ENCODE measurements around the gene GRID2IP. TPM values are rescaled to one million over a fixed set of nuclear protein-coding genes. Genes with fewer than 3 reads are reported as not detected.
"Not testable (repeated sequence)": the region's sequence is repeated elsewhere in the genome, so short reads cannot be mapped to it uniquely, and the experiment has no call there.

GRID2IP gene
- total RNA-seq, 1 experiment from 2014 or later: not detected

DNA sequence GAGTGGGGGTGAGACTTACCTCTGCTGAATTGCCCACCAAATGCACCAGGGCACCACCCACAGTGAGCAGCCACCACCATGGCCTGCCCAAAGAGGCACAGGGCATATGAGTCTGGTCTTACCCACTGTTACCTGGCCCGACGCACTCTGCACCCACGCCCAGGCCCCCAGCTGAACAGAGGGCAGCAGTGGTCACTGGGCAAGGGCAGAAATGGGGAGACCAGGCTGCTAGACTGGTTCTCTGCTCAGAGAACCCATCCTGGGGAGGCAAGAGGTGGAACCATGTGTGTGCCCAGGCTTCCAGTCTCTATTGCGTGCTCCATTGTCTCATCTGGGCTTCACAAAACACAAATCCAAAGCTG lies 64.1 kb downstream of the GRID2IP start:
- DNase-seq (ENCODE audit: low spot score): no peak

DNA sequence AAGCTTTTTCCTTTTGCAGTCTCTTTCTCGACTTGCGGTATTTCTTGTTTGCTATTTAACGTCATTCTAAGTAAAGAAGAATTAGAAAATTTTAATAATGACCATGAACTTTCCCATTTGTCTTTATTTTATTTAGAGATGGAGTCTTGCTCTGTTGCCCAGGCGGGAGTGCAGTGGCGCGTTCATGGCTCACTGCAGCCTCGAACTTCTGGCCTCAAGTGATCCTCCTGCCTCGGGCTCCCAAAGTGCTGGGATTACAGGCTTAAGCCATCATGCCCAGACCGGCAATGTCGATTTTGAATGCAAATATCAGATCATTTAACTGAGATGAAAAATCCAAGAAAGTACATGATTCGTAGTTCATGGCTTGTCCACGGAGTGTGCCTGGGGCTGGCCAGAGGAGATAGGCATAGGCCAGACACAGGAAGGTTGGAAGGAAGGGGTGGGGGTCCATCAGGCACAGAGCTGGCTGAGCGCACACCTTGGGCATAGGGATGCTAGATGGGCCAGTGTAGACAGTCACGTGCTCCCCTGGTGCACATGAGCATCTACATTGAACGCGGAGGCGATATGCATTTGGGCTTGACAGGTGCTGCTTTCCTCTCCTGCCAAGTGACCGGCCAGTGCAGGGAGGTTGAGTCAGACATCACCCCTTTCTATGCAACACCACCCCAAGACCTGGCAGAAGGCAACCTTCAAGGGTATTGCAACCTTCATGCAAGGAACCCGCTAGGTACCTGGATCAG lies 64.7 kb downstream of the GRID2IP start:
- no peak for DNase-seq (ENCODE audit: low spot score)

DNA sequence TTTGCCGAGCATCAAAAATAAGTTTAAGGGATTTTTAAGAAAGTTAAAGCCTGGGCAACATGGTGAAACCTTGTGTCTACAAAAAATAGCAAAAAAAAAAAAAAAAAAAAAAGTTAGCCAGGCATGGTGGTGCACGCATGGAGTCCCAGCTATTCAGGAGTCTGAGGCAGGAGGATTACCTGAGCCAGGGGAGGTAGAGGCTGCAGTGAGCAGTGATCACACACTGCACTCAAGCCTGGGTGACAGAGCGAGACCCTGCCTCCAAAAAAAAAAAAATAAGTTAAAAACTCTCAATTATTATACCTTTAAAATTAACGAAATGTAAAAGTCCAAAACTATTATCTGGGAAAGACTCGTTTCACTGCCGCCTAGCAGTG lies 68.5 kb downstream of the GRID2IP start:
- DNase-seq (ENCODE audit: low spot score): no peak

DNA sequence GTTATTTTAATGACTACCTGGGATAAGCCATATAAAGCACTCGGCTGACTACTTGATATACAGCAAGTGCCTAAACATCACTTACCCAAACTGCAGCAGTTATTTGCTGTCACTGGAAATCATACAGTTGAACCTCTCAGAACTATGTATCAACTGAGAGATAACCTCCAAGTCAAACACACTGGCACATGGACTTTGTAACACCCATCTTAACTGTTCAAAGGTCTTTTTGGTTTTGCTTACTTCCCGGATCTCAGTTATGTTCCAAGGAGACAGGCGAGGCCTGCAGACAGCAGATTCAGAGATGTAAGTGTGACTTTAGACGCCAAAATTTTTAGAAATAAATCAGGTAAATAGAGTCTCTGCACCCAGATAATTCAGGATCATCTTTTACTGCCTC lies 69.0 kb downstream of the GRID2IP start:
- DNase-seq (ENCODE audit: low spot score): no peak

DNA sequence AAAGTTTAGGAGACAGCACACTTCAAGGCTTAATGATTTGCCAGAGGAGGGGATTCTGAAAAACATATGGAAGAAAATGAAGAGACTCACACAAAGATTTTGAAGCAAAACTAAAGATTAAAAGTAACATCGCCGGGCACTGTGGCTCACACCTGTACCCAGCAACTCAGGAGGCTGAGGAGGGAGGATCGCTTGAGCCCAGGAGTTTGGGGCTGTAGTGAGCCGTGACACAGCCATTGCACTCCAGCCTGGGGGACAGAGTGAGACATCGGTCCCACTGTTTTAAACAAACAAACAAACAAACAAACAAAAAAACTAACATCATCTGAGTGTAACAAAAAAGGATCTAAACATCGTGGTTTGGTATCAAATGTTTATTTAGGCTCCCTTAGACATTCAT lies 69.8 kb downstream of the GRID2IP start:
- no peak for DNase-seq (ENCODE audit: low spot score)

DNA sequence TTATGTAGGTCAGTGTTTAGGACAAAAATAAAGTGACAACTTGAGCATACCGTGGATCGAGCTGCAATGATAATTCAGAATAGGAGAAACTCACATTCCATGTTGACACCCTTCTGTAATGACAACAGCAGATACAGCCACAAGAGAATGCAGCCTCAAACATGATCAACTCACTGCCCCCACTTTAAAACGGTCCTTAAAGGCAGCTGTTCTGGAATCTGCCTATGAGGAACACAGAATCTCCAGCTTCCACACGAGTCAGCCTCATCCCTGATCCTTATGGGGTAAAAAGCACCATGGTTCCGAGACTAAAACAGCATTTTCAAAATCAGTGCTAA lies 71.0 kb downstream of the GRID2IP start:
- DNase-seq (ENCODE audit: low spot score): no peak

DNA sequence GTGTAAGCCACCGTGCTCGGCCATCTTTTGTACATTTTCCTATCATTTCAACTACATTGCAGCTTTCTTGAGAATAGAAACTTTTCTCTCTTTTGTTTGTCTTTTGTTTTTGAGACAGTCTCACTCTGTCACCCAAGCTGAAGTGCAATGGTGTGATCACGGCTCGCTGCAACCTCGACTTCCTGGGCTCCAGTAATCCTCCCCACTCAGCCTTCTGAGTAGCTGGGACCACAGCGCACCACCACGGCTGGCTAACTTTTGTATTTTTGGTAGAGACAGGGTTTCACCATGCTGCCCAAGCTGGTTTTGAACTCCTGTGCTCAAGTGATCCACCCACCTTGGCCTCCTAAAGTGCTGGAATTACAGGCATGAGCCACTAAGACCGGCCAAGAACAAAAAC lies 72.2 kb downstream of the GRID2IP start:
- DNase-seq (ENCODE audit: low spot score): no peak

DNA sequence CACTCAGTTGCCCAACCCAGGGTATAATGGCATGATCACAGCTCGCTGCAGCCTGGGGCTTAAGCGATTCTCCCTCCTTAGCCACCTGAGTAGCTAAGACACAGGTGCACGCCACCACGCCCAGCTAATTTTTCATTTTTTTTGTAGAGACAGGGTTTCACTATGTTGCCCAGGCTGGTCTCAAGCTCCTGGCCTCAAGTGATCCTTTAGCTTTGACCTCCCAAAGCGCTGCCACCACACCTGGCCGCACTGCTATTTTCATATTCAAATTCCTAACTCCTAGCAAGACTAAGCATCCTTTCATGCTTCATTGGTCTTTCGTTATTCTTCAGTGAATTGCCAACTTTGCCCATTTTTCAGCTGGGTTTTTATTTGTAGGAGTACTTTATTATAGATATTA lies 73.1 kb downstream of the GRID2IP start:
- no peak for DNase-seq (ENCODE audit: low spot score)

DNA sequence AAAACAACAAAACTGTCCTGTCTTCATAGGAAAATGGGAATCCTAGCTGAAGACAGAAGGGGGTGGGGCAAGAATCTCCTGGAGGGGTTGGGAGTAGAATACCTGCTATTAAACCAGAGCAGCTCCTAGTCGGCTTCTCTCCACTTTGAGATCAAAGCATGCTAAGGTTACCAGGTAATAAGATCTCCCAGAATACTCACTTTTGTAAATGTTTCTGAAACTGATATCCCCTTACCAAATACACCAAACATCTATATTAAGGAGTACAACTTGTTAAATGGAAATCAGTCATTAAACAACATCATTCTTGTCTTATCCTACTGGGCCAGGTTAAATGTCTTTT lies 74.0 kb downstream of the GRID2IP start:
- DNase-seq (ENCODE audit: low spot score): no peak

DNA sequence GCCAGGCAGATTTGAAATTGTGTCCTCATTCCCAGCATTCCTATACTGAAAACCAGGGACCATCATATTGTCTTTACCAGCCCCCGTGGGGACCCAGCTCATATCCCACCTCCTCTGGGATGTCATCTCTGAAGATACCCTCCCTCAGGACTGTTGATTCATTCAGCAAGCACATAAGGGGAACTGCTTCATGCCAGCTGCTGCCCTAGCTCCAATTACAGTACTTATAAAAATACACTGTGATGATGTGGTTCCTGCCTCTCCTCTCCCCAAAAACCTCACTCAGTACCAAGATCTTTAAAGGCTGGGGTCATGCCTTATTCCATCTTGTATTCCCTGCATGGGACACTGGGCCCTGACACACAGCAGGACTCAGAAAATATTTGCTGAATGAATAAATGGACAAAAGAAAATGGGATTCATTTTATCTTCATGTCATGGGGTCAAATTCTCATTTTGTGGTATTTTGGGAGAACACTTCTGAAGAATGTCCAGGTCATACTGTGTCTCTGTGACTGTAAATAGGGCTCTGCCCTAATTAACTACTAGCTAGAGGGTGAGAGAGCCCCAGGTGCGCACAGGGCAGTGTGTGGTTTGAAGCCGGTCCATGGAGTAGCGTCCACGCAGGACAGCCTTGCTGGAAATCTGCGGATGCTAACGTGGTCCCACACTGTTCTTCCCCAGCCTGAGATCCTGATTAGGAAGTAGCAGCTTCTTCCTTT lies 74.5 kb downstream of the GRID2IP start:
- no peak for DNase-seq (ENCODE audit: low spot score)

DNA sequence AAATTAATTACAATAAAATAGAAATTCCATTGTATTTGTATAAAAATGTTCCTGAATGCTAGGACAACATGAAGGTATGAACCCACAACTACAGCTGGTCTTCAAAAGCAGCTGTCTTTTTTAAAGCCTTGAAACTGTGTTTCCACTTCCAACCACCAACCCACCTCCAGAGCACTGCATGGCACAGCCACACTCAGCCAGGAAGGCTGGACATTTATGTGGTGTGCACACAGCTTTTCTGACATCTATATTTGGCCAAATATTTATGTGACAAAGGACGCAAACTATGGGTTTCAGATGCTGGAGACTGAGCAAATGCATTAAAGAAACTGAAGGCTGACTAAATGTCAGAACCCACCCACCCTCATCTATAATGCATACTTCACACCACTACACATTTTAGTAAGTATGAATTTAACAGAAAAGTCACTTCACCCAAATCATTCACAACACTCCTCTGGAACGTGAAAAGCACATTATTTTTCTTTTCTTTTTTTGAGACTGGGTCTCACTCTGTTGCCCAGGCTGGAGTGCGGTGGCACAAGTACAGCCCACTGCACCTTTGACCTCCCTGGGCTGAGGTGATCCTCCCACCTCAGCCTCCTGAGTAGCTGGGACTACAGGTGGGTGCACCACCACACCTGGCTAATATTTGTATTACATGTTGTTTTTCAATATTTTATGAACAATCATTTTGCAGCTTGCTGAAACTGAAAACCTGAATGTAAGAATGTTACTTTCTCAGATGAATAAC lies 75.7 kb downstream of the GRID2IP start:
- DNase-seq (ENCODE audit: low spot score): no peak

DNA sequence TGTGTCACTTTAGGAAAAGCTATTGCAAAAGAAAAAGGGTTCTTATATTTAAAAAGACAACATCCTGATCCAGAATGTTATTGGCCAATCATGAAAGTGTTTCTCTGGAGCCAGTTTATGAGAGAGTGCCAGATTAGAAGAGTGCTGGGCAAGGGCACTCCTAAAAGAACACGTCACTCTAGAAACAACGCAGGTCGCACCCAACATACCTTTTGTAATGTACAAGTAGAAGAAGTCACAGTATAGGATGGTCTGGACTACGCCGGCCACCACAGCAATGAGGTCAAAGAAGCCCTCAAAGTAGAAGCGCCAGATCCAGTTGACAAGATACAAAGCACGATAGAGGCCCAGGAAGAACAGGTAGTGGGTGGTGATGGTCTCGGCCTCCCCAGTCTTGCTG lies 85.4 kb downstream of the GRID2IP start:
- no peak for DNase-seq (ENCODE audit: low spot score)

DNA sequence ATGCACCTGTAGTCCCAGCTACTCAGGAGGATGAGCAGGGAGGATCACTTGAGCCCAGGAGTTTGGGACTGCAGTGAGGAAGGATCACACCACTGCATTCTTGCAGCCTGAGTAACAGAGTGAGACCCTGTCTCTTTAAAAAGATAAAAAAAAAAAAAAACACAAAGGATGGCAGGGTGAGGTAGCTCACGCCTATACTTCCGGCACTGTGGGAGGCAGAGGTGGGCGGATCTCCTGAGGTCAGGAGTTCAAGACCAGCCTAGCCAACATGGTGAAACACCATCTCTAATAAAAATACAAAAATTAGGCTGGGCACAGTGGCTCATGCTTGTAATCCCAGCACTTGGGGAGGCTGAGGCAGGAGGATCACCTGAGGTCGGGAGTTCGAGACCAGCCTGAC lies 87.7 kb downstream of the GRID2IP start:
- not testable (repeated sequence) for DNase-seq (ENCODE audit: low spot score)

DNA sequence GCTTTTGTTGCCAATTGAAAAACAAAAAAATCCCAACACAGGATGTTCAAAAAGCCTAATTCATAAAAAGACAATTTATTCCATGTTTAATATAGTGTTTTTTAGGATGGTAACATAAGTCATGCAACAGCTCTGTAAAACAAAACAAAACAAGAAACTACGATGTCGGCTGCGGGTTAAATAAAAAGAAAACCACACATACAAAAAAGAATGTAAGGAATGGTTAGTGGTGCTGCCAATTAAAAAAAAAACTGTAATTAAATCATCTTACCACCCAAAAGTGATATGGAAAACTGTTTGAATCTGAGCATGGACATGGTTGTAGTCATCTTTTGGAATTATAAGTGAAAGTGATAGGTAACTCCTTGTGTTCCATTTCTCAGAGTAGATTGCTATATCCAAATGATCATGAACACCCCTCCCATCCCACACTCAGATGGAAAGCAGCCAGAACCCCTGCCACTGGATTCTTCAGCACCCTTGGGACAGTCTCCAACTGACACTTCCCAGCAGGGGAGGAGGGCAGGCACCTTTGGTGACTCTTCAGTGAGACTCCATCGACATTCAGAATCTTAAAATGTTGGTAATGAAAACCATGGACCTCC lies 89.2 kb downstream of the GRID2IP start:
- DNase-seq (ENCODE audit: low spot score): no peak

DNA sequence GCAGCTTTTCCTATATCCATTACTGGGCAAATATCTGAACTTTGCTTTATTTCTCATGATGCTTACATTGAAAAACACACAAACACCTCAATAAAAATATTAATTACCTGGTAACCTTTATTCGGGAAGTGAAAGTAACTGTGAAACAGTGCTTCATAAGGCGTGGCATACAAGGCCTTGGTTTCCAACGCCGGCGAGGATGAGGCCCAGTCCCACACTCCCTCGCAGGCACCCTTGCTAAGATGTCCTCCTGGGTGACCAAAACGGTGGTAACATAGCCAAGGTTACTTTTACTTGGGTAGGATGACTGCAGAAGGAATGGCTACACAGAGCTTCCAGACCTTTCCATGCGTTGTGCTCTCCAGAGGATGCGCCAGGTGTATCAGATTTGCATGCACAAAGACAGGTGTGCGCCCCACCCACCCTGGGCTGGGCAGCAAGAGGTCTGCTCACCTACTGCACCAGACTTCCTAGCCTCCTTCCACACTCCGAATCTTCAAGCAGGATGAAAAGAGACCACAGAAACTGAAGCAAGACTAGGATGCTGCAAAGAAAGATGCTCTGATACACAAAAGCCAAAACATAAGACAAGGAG lies 90.2 kb downstream of the GRID2IP start:
- DNase-seq (ENCODE audit: low spot score): no peak

DNA sequence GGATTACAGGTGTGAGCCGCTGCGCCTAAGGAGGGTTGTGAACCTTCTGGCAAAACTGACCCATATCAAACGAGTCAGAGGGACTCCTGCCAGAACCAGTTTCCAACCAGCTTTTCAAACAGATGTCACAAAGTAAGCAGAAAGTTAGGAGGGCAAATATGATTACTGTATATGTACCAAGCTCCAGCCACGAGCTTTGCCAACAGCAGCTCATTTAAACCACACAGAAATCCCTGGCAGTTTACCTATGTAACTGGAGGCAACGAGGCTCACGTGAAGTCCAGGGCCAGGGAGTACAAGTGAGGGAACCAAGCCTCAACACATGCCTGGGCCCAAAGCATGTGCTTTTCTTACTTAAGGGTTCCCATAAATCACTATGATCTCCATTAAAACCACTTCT lies 91.0 kb downstream of the GRID2IP start:
- no peak for DNase-seq (ENCODE audit: low spot score)

DNA sequence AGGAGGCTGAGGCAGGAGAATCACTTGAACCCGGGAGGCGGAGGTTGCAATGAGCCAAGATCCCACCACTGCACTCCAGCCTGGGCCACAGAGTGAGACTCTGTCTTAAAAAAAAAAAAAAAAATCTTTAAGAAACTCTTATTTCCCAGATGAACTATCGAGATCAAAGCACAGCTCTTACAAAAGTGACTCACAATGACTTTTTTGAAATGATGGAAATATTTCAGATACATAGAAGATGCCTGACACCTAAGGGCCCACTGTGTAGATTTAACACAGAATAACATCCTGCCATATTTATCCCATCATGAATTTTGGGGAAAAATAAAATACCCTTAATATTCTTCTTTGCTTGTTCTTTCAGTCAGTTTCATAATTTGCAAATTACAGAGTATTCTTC lies 92.6 kb downstream of the GRID2IP start:
- not testable (repeated sequence) for DNase-seq (ENCODE audit: low spot score)

DNA sequence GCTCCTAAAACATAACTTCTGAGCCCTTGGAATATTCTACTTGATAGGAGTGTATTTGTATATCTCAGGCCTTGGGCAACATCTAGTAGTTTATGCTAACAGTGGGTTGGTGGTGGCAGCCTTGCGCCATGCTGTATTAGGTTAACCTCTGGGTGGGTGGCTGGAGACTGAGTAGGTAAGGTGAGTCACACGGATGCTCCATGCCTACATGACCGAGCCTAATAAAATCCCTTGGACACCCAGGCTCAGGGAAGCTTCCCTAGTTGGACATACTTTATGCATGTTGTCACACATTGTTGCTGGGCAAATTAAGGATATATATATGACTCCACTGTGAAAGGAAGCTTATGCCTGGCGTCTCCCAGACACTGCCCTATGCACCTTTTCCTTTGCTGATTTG lies 97.5 kb downstream of the GRID2IP start:
- peak; percentile 65 for DNase-seq (ENCODE audit: low spot score)

DNA sequence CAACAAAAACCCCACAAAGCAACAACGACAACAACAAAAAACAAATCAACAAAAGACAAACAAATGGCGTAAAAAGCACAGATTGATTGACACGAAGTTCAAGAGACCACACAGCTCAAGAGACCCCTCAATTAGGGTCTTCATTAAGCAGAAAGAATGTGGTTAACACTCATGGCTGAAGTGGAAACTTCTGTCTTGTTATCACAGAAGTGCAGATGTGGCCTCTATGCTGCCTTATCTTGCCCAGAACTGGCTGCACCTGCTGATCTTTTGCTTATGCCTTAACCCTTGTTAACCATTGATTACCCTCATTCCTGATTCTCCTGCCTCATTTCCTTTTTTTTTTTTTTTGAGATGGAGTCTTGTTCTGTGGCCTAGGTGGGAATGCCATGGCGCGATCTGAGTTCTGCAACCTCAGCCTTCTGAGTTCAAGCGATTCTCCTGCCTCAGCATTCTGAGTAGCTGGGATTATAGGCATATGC lies 100.0 kb downstream of the GRID2IP start:
- DNase-seq (ENCODE audit: low spot score): no peak

DNA sequence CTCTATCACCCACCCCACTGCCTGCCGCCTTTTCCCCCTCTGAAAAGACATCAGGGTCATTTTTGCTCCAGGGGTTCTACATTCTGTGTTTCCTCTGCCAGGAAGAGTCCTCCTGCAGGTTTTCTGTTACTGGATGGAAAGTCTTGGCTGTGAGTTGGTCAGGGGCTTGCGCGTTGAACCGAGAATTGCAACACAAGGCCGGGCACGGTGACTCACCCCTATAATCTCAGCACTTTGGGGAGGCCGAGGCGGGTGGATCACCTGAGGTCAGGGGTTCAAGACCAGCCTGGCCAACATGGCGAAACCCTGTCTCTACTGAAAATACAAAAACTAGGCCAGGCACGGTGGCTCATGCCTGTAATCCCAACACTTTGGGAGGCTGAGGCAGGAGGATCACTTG lies 100.7 kb downstream of the GRID2IP start:
- DNase-seq (ENCODE audit: low spot score): not testable (repeated sequence)

DNA sequence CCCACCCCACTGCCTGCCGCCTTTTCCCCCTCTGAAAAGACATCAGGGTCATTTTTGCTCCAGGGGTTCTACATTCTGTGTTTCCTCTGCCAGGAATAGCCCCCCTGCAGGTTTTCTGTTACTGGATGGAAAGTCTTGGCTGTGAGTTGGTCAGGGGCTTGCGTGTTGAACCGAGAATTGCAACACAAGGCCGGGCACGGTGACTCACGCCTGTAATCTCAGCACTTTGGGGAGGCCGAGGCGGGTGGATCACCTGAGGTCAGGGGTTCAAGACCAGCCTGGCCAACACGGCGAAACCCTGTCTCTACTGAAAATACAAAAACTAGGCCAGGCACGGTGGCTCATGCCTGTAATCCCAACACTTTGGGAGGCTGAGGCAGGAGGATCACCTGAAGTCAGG lies 101.4 kb downstream of the GRID2IP start:
- not testable (repeated sequence) for DNase-seq (ENCODE audit: low spot score)

DNA sequence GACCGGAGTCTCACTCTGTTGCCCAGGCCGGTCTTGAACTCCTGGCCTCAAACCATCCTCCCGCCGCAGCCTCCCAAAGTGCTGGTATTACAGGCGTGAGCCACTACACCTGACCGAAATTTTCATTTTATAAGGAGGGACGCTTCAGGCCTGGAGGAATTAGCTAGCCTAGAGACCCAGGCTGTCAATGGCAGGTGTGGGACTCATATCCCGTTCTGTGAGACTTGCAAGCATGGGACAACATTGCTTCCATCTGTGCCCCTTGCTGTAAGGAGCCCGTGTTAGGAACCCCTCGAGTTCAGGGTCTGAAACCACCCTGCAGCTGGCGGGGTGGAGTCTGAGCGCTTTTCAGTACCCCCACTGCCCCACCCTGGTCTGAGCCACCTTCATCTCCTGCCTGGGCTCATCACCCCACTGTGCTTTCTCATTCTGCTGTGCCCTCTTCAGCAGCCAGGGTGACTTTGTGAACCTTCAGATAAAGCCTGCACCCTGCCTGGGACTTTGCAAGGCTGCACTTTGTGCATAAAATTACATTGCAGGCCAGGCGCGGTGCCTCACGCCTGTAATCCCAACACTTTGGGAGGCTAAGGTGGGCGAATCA lies 102.2 kb downstream of the GRID2IP start:
- no peak for DNase-seq (ENCODE audit: low spot score)
